Type B pancreatic cell (in vitro differentiated cells): ENCODE measurements around the gene HSPA4. TPM values are rescaled to one million over a fixed set of nuclear protein-coding genes. Genes with fewer than 3 reads are reported as not detected.

Source experiments
- DNase-seq: peaks from one replicate; pipeline ENCODE4 v3.0.0; 2021; ENCODE audit warnings: mixed read lengths; ENCODE audit not compliant: unreplicated experiment; ENCODE audit errors: extremely low spot score
- H3K27ac Mint-ChIP-seq: 2 replicates; pipeline ENCODE4 v1.8.0; 2021; ENCODE audit warnings: mild to moderate bottlenecking, mixed read lengths
- H3K27me3 Mint-ChIP-seq: 2 replicates; pipeline ENCODE4 v1.8.0; 2021; ENCODE audit warnings: mixed read lengths
- H3K36me3 Mint-ChIP-seq: 2 replicates; pipeline ENCODE4 v1.8.0; 2021; ENCODE audit warnings: mixed read lengths
- H3K4me1 Mint-ChIP-seq: one replicate; pipeline ENCODE4 v1.8.0; 2021; ENCODE audit warnings: mixed read lengths; ENCODE audit not compliant: unreplicated experiment
- H3K4me3 Mint-ChIP-seq: 2 replicates; pipeline ENCODE4 v1.8.0; 2021; ENCODE audit warnings: mild to moderate bottlenecking, mixed read lengths
- H3K9me3 Mint-ChIP-seq: 2 replicates; pipeline ENCODE4 v1.8.0; 2021; ENCODE audit warnings: mixed read lengths
- CTCF ChIP-seq: fragments of 200-600 bp; sonication (generic); conservative IDR thresholded peaks from 2 replicates; pipeline ENCODE4 v1.5.0; 2021; ENCODE audit warnings: antibody characterized with exemption, mild to moderate bottlenecking
- total RNA-seq: library from RNA; stranded (reverse); gene quantifications from 2 replicates; pipeline ENCODE4 v1.2.1, GENCODE V29; 2021; ENCODE audit warnings: low replicate concordance

HSPA4 gene
- total RNA-seq, 1 donor from 2014 or later = 134 TPM

- Mint-ChIP-seq H3K36me3 (peaks cover 11% of the 10 kb centered on the region), H3K27me3 (no peaks in the 10 kb centered on the region), H3K27ac (peak overlapping the region; percentile 99), H3K9me3 (no peaks in the 10 kb centered on the region), H3K4me1 (peaks cover 36% of the 10 kb centered on the region), H3K4me3 (peak overlapping the region; percentile 91)
- DNase-seq = no peak
- TF ChIP-seq CTCF = no peak
Measured at GRCh38 chr5:133053448-133053847, 1.6 kb downstream of the HSPA4 start.

- Mint-ChIP-seq H3K27me3 (no peaks in the 10 kb centered on the region), H3K27ac (peak overlapping the region; percentile 40), H3K4me3 (peak overlapping the region; percentile 69), H3K4me1 (peaks cover 25% of the 10 kb centered on the region), H3K36me3 (peaks cover 11% of the 10 kb centered on the region), H3K9me3 (no peaks in the 10 kb centered on the region)
- DNase-seq = no peak
- no peak for TF ChIP-seq CTCF
Measured at GRCh38 chr5:133054697-133055471, 3.1 kb downstream of the HSPA4 start.

GRCh38 chr5:133056891-133057290 lies 5.1 kb downstream of the HSPA4 start:
- no peaks in the 10 kb centered on the region for H3K27me3 Mint-ChIP-seq
- peaks cover 11% of the 10 kb centered on the region for H3K36me3 Mint-ChIP-seq
- TF ChIP-seq CTCF = no peak
- peak overlapping the region; percentile 13 for H3K27ac Mint-ChIP-seq
- H3K9me3 Mint-ChIP-seq = no peaks in the 10 kb centered on the region
- DNase-seq = no peak
- H3K4me3 Mint-ChIP-seq = no peak overlapping the region
- peaks cover 14% of the 10 kb centered on the region for H3K4me1 Mint-ChIP-seq

- peaks cover 15% of the 10 kb centered on the region for H3K4me1 Mint-ChIP-seq
- no peaks in the 10 kb centered on the region for H3K9me3 Mint-ChIP-seq
- no peak overlapping the region for H3K27ac Mint-ChIP-seq
- H3K36me3 Mint-ChIP-seq = peaks cover 10% of the 10 kb centered on the region
- no peak overlapping the region for H3K4me3 Mint-ChIP-seq
- no peaks in the 10 kb centered on the region for H3K27me3 Mint-ChIP-seq
- DNase-seq = no peak
- TF ChIP-seq CTCF = no peak
Measured at GRCh38 chr5:133059621-133060020, 7.8 kb downstream of the HSPA4 start.

DNA sequence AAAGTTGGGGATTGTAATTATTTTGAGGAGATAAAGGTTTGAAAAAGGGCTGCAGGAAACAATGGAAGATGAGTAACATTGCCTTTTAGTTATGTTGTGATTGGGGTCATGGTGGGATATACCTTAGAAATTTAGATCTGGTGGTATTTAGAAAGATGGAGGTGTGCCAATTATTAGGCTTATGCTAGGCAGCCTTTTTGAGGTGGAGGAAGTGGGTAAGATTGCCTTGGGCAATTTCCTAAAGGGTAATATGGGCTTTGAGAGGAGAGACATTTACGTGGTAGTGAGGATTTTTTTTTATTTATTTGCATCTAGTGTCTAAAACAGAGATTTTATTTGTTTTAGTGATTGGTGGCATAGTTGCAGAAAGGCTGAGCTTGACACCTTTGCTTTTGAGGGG lies 10.5 kb downstream of the HSPA4 start:
- DNase-seq = no peak
- Mint-ChIP-seq H3K36me3 (peaks cover 11% of the 10 kb centered on the region), H3K27ac (peak overlapping the region; percentile 19), H3K4me3 (no peak overlapping the region), H3K4me1 (peaks cover 21% of the 10 kb centered on the region), H3K9me3 (no peaks in the 10 kb centered on the region), H3K27me3 (no peaks in the 10 kb centered on the region)
- no peak for TF ChIP-seq CTCF
